Smooth muscle cell (in vitro differentiated cells): Measurements from ENCODE around the gene ZNF536. TPM values are rescaled to one million over a fixed set of nuclear protein-coding genes. Genes with fewer than 3 reads are reported as not detected.

Experiments
- DNase-seq: peaks from one replicate; lab custom pipeline; 2025; ENCODE audit not compliant: unreplicated experiment; lab: John Stamatoyannopoulos, UW
- H2AFZ ChIP-seq: fragments of 200-600 bp; sonication (generic); 2 replicates; pipeline ENCODE4 v1.6.0; 2016; ENCODE audit warnings: antibody characterized with exemption, low read depth, mild to moderate bottlenecking
- H3F3A ChIP-seq: fragments of 200-600 bp; sonication (generic); 2 replicates; pipeline ENCODE4 v1.6.0; 2017; ENCODE audit warnings: antibody characterized with exemption, low read depth
- H3K27ac ChIP-seq: fragments of 200-600 bp; sonication (generic); 2 replicates; pipeline ENCODE4 v1.5.1; 2016; ENCODE audit warnings: low read depth, mild to moderate bottlenecking
- H3K27me3 ChIP-seq: fragments of 200-600 bp; sonication (generic); 2 replicates; pipeline ENCODE4 v1.6.1; 2016; ENCODE audit warnings: low read depth, mild to moderate bottlenecking
- H3K36me3 ChIP-seq: fragments of 200-600 bp; sonication (generic); 2 replicates; pipeline ENCODE4 v1.5.1; 2016; ENCODE audit warnings: low read depth
- H3K4me1 ChIP-seq: fragments of 200-600 bp; sonication (generic); 2 replicates; pipeline ENCODE4 v1.5.1; 2016; ENCODE audit warnings: low read depth
- H3K4me2 ChIP-seq: fragments of 200-600 bp; sonication (generic); 2 replicates; pipeline ENCODE4 v1.6.0; 2016; ENCODE audit warnings: mild to moderate bottlenecking
- H3K4me3 ChIP-seq: fragments of 200-600 bp; sonication (generic); 2 replicates; pipeline ENCODE4 v1.5.1; 2016; ENCODE audit warnings: mild to moderate bottlenecking
- H3K79me2 ChIP-seq: fragments of 200-600 bp; sonication (generic); 2 replicates; pipeline ENCODE4 v1.6.0; 2016; ENCODE audit warnings: low read depth, mild to moderate bottlenecking
- H3K9ac ChIP-seq: fragments of 200-600 bp; sonication (generic); 2 replicates; pipeline ENCODE4 v1.6.0; 2016; ENCODE audit warnings: low read depth
- H3K9me3 ChIP-seq: fragments of 200-600 bp; sonication (generic); replicated peaks from 2 replicates; pipeline ENCODE4 v1.5.1; 2016; ENCODE audit warnings: low read depth
- H4K20me1 ChIP-seq: fragments of 200-600 bp; sonication (generic); 2 replicates; pipeline ENCODE4 v1.6.0; 2016; ENCODE audit warnings: low read depth
- CTCF ChIP-seq: fragments of 200-600 bp; sonication (generic); IDR thresholded peaks from 2 replicates; pipeline ENCODE4 v1.5.1; 2017; ENCODE audit warnings: borderline replicate concordance, mild to moderate bottlenecking, antibody characterized with exemption; ENCODE audit not compliant: insufficient read depth, poor library complexity, severe bottlenecking
- WGBS: methylation state at CpG from one replicate; pipeline ENCODE4 v1.1.7; 2016; ENCODE audit warnings: low lambda C conversion rate; 5-methylcytosine and 5-hydroxymethylcytosine counted together
- polyA plus RNA-seq: library from polyadenylated mRNA; unstranded; fragments of >200 nt; fragmentation: Nextera tagmentation; extraction: Ambion mirVana; gene quantifications from 2 replicates; pipeline ENCODE4 v1.2.1, GENCODE V29; 2016
- total RNA-seq: library from RNA; depleted of rRNA; stranded (reverse); fragments of >200 nt; gene quantifications from 2 replicates; pipeline ENCODE4 v1.2.3, GENCODE V29; 2014

ZNF536 gene
- total and polyA plus RNA-seq, 2 experiments from 2014 or later: not detected

GRCh38 chr19:30328096-30328495 is 44.1 kb upstream of the ZNF536 start:
- Histone ChIP-seq H4K20me1 (no peaks in the 10 kb centered on the region), H3K27ac (no peak overlapping the region), H3K79me2 (no peaks in the 10 kb centered on the region), H3K36me3 (no peaks in the 10 kb centered on the region), H3K9me3 (no peaks in the 10 kb centered on the region), H3K9ac (no peak overlapping the region), H3K4me1 (no peaks in the 10 kb centered on the region), H3K4me2 (no peak overlapping the region), H3F3A (no peaks in the 10 kb centered on the region), H2AFZ (no peak overlapping the region), H3K27me3 (no peaks in the 10 kb centered on the region), H3K4me3 (no peak overlapping the region)
- no peak for DNase-seq
- no peak for TF ChIP-seq CTCF
- WGBS: 94% methylated on average over 3 of the region's 3 CpGs

GRCh38 chr19:30330266-30330665 is 41.9 kb upstream of the ZNF536 start:
- H3K4me3 ChIP-seq: no peak overlapping the region
- H3K9me3 ChIP-seq: no peaks in the 10 kb centered on the region
- TF ChIP-seq CTCF: no peak
- H3K9ac ChIP-seq: no peak overlapping the region
- H3K79me2 ChIP-seq: no peaks in the 10 kb centered on the region
- no peak overlapping the region for H3K4me2 ChIP-seq
- H3F3A ChIP-seq: no peaks in the 10 kb centered on the region
- no peak overlapping the region for H3K27ac ChIP-seq
- 79% methylated on average over 4 of the region's 4 CpGs for WGBS
- H3K4me1 ChIP-seq: no peaks in the 10 kb centered on the region
- no peaks in the 10 kb centered on the region for H3K27me3 ChIP-seq
- no peak overlapping the region for H2AFZ ChIP-seq
- no peaks in the 10 kb centered on the region for H4K20me1 ChIP-seq
- H3K36me3 ChIP-seq: no peaks in the 10 kb centered on the region
- DNase-seq: no peak

GRCh38 chr19:30332445-30333234 is 39.5 kb upstream of the ZNF536 start:
- Histone ChIP-seq H3K79me2 (no peaks in the 10 kb centered on the region), H3K36me3 (no peaks in the 10 kb centered on the region), H3K27ac (no peak overlapping the region), H3K4me1 (no peaks in the 10 kb centered on the region), H3K4me2 (no peak overlapping the region), H3F3A (no peaks in the 10 kb centered on the region), H3K27me3 (no peaks in the 10 kb centered on the region), H3K9me3 (no peaks in the 10 kb centered on the region), H2AFZ (no peak overlapping the region), H3K9ac (no peak overlapping the region), H4K20me1 (no peaks in the 10 kb centered on the region), H3K4me3 (no peak overlapping the region)
- no peak for TF ChIP-seq CTCF
- 88% methylated on average over 10 of the region's 10 CpGs for WGBS
- DNase-seq: no peak
